ACC112 (cell line): ENCODE data around the gene UGT2B28.
"Not testable (repeated sequence)": the region's sequence is repeated elsewhere in the genome, so short reads cannot be mapped to it uniquely, and the experiment has no call there.

Experiments
- H2AFZ ChIP-seq: fragments of 200-600 bp; sonication (generic); one replicate; pipeline ENCODE4 v1.6.0; 2017; ENCODE audit warnings: antibody characterized with exemption, low read length; ENCODE audit not compliant: unreplicated experiment
- H3K27ac ChIP-seq: fragments of 200-600 bp; sonication (generic); 2 replicates; pipeline ENCODE4 v1.5.1; 2014; ENCODE audit warnings: low read depth, mild to moderate bottlenecking, antibody characterized with exemption, low read length, moderate library complexity
- H3K27me3 ChIP-seq: fragments of 200-600 bp; sonication (generic); 2 replicates; pipeline ENCODE4 v1.6.1; 2014; ENCODE audit warnings: mild to moderate bottlenecking, antibody characterized with exemption, low read length, moderate library complexity, mixed read lengths; ENCODE audit not compliant: insufficient read depth
- H3K36me3 ChIP-seq: fragments of 200-600 bp; sonication (generic); 2 replicates; pipeline ENCODE4 v1.6.1; 2016; ENCODE audit warnings: mild to moderate bottlenecking, antibody characterized with exemption, low read length, moderate library complexity, mixed read lengths; ENCODE audit not compliant: insufficient read depth
- H3K4me1 ChIP-seq: fragments of 200-600 bp; sonication (generic); one replicate; pipeline ENCODE4 v1.6.1; 2016; ENCODE audit warnings: low read length, mixed read lengths; ENCODE audit not compliant: insufficient read depth, unreplicated experiment, control insufficient read depth
- H3K4me3 ChIP-seq: fragments of 200-600 bp; sonication (generic); 2 replicates; pipeline ENCODE4 v1.5.1; 2014; ENCODE audit warnings: mild to moderate bottlenecking, low read depth, low read length
- H3K79me2 ChIP-seq: fragments of 200-600 bp; sonication (generic); one replicate; pipeline ENCODE4 v1.6.0; 2016; ENCODE audit warnings: low read length; ENCODE audit not compliant: control insufficient read depth, unreplicated experiment, insufficient read depth

UGT2B28 gene

DNA sequence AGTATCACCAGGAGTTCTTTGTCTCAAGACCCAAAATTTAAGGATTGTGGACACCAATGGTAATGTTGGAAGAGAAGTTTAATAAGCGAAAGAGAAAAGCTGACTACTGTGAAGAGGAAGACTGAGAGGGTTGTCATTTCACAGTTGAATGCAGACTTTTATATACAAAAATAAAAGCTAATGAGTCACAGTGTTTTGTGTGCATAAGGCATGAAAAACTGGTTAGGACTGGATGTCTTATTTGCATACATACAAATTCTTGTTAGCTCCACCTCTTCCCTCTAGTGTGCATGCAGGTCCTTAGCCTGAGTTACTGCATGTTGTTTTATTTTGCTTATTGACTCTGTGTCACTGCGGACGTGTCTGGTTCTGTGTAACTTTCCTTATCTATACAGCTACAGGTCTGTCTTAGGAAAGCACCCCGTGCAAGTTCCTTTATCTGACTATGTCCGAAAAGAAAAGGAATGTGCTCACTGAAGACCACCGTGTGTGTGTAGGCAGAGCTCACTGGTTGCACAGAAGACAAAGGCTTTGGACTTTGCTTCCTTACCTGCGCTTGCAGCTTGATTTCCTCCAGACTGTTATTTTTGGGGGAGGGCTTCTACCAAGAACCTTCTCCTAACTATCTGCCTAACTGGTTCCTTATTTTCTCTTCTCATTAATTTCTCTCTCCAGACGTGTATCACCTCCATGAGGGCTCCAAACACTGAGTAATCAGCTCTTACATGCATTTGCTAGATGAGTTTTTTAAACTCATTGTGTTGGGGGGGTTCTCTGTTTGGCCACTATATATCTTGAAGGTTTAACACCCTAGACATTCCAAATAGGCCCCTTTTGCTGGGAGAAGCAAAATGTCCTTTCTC lies 63.5 kb downstream of the UGT2B28 start:
- H3K27me3 ChIP-seq, H3K36me3 ChIP-seq, H3K79me2 ChIP-seq, H2AFZ ChIP-seq, H3K4me3 ChIP-seq, H3K4me1 ChIP-seq, H3K27ac ChIP-seq: not testable (repeated sequence)
